ENCODE measurements around the gene DRAP1. TPM values are rescaled to one million over a fixed set of nuclear protein-coding genes. Genes with fewer than 3 reads are reported as not detected.

The DRAP1 gene
- total RNA-seq, 4 donors from 2014 or later: 15.7 to 63.2 (median 57.0) TPM

DNA sequence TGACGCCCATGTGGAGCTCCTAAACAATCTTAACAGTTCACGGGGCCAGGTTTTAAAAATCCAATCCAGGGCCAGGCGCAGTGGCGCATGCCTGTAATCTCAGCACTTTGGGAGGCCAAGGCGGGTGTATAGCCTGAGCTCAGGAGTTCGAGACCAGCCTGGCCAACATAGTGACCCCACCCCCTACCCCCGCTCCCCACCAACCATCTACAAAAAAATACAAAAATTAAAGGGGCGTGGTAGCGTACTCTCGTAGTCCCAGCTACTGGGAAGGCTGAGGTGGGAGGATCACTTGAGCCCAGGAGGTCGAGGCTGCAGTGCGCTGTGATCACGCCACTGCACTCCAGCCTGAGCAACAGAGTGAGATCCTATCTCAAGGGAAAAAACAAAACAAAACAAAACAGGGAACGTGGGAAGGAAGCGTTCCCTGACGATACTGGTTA is 41.6 kb downstream of the DRAP1 start:
- in situ Hi-C loops (cut with MboI; ENCODE audit: low pct_ligation_motif_present in 1 of 4, low pct_unique_long_range_greater_than_20kb in 1 of 4, low sequenced_read_pairs in 3 of 4): no loop called here
- WGBS, 2 donors (ENCODE audit: low coverage in 1 of 2): 7 to 45% methylated on average over 7 to 16 of the region's 16 CpGs
- TF ChIP-seq EP300 (IDR thresholded peaks at IDR 0.05; ENCODE audit: low read depth): no peak
- TF ChIP-seq, protein P1, sequence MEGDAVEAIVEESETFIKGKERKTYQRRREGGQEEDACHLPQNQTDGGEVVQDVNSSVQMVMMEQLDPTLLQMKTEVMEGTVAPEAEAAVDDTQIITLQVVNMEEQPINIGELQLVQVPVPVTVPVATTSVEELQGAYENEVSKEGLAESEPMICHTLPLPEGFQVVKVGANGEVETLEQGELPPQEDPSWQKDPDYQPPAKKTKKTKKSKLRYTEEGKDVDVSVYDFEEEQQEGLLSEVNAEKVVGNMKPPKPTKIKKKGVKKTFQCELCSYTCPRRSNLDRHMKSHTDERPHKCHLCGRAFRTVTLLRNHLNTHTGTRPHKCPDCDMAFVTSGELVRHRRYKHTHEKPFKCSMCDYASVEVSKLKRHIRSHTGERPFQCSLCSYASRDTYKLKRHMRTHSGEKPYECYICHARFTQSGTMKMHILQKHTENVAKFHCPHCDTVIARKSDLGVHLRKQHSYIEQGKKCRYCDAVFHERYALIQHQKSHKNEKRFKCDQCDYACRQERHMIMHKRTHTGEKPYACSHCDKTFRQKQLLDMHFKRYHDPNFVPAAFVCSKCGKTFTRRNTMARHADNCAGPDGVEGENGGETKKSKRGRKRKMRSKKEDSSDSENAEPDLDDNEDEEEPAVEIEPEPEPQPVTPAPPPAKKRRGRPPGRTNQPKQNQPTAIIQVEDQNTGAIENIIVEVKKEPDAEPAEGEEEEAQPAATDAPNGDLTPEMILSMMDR (IDR thresholded peaks at IDR 0.05): no peak
- no peak for TF ChIP-seq POLR2AphosphoS5 (IDR thresholded peaks at IDR 0.05)
- TF ChIP-seq POLR2A (IDR thresholded peaks at IDR 0.05): no peak
- intact Hi-C loops (cut with DNase I; ENCODE audit: low total_unique reads): no loop called here
- peaks cover 19 to 26% (median 23%) of the 10 kb centered on the region in 4 donors for H3K4me1 ChIP-seq
- DNase-seq: no peak
- H3K27me3 ChIP-seq: no peaks in the 10 kb centered on the region
- no peaks in the 10 kb centered on the region for H3K9me3 ChIP-seq
- H3K4me3 ChIP-seq: peak overlapping the region; percentile 57 to 99 (median 88)
- H3K36me3 ChIP-seq: peaks cover 0 to 17% (median 9%) of the 10 kb centered on the region in 4 donors
- H3K27ac ChIP-seq: peak overlapping the region; percentile 89 to 96 (median 93)

- Histone ChIP-seq H3K9me3 (no peaks in the 10 kb centered on the region), H3K4me3 (peak within 1 kb of the TSS; percentile 81 to 99 (median 97)), H3K36me3 (peaks cover 0 to 24% (median 16%) of the 10 kb centered on the region in 4 donors), H3K4me1 (peaks cover 19 to 26% (median 23%) of the 10 kb centered on the region in 4 donors), H3K27me3 (no peaks in the 10 kb centered on the region), H3K27ac (peak within 1 kb of the TSS; percentile 89 to 96 (median 93))
- in situ Hi-C loops (cut with MboI; ENCODE audit: low pct_ligation_motif_present in 1 of 4, low pct_unique_long_range_greater_than_20kb in 1 of 4, low sequenced_read_pairs in 3 of 4): no loop called here
- TF ChIP-seq POLR2AphosphoS5 (IDR thresholded peaks at IDR 0.05) (peak; percentile 73 to 87 (median 85)), EP300 (IDR thresholded peaks at IDR 0.05; ENCODE audit: low read depth) (no peak), POLR2A (IDR thresholded peaks at IDR 0.05) (peak; percentile 75)
- TF ChIP-seq, protein P1 (IDR thresholded peaks at IDR 0.05): peak in 1 of 5 experiments; percentile 13
- peak; percentile 97 for DNase-seq
- 0 to 4% methylated on average over 5 to 77 of the region's 97 CpGs for WGBS, 2 donors (ENCODE audit: low coverage in 1 of 2)
- intact Hi-C loops (cut with DNase I; ENCODE audit: low total_unique reads): no loop called here
These were observed 42.3 kb downstream of the DRAP1 start, which contains the start of gene SART1 for GRCh38 chr11:65961267-65962140. Gene SART1, plus strand, starts transcription at chr11:65961734. Its CDS starts 47 bp downstream, at chr11:65961781.

DNA sequence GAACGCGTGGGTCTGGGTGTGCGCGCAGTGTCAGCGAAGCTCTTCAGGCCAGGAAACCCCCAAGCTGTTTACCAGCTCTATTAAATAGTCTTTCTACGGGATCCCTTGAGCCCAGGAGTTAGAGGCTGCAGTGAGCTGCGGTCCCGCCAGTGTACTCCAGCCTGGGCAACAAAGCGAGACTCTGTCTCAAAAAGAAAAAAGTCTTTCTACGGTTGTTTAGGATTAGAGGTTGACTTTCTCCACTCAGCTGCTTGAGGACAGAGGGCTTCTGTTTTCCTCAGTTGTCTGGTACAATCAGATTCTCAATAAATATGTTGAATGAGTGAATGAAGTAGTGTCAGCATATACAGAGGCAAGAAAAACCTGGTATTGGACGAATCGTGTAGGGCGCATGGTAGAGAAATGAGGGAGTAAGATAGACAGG is 42.9 kb downstream of the DRAP1 start:
- in situ Hi-C loops (cut with MboI; ENCODE audit: low pct_ligation_motif_present in 1 of 4, low pct_unique_long_range_greater_than_20kb in 1 of 4, low sequenced_read_pairs in 3 of 4): no loop called here
- no peak for DNase-seq

DNA sequence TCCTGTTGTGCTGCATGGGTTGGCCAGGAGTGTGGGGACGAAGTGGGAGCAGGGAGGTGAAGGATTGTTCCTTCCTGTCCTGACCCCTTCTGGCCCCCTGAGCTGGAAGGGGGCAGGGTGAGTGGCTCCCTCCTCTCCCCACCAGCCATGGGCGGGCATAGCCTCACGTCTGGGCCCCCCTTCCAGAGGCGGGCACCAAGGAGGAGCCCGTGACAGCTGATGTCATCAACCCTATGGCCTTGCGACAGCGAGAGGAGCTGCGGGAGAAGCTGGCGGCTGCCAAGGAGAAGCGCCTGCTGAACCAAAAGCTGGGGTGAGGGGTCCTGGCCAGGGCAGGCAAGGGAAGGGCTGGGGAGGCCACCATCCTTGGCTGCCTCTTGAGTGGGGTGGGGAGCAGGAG is 45.7 kb downstream of the DRAP1 start:
- TF ChIP-seq POLR2A (IDR thresholded peaks at IDR 0.05) (no peak), EP300 (IDR thresholded peaks at IDR 0.05; ENCODE audit: low read depth) (no peak), POLR2AphosphoS5 (IDR thresholded peaks at IDR 0.05) (no peak)
- TF ChIP-seq, protein P1 (IDR thresholded peaks at IDR 0.05): no peak
- Histone ChIP-seq H3K4me1 (peaks cover 19 to 26% (median 23%) of the 10 kb centered on the region in 4 donors), H3K27ac (no peak overlapping the region), H3K27me3 (no peaks in the 10 kb centered on the region), H3K4me3 (no peak overlapping the region), H3K9me3 (no peaks in the 10 kb centered on the region), H3K36me3 (peaks cover 0 to 55% (median 30%) of the 10 kb centered on the region in 4 donors)
- 93% methylated on average over 10 of the region's 10 CpGs; no CpG with 5 or more reads in 1 of the 2 donors for WGBS, 2 donors (ENCODE audit: low coverage in 1 of 2)
- intact Hi-C loops (cut with DNase I; ENCODE audit: low total_unique reads) (no loop called here), in situ Hi-C loops (cut with MboI; ENCODE audit: low pct_ligation_motif_present in 1 of 4, low pct_unique_long_range_greater_than_20kb in 1 of 4, low sequenced_read_pairs in 3 of 4) (no loop called here)
- no peak for DNase-seq

More for the DNA sequence above, 42.9 kb downstream of the DRAP1 start:
- H3K9me3 ChIP-seq: no peaks in the 10 kb centered on the region
- peaks cover 0 to 30% (median 19%) of the 10 kb centered on the region in 4 donors for H3K36me3 ChIP-seq
- intact Hi-C loops (cut with DNase I; ENCODE audit: low total_unique reads): no loop called here
- no peaks in the 10 kb centered on the region for H3K27me3 ChIP-seq
- peak overlapping the region; percentile 89 to 96 (median 93) for H3K27ac ChIP-seq
- no peak for TF ChIP-seq EP300 (IDR thresholded peaks at IDR 0.05; ENCODE audit: low read depth)
- WGBS, 2 donors (ENCODE audit: low coverage in 1 of 2): 8 to 14% methylated on average over 4 to 13 of the region's 13 CpGs
- H3K4me3 ChIP-seq: peak overlapping the region; percentile 81 to 99 (median 97)
- peaks cover 19 to 26% (median 23%) of the 10 kb centered on the region in 4 donors for H3K4me1 ChIP-seq

All from transverse colon (tissue), 4 donors.